Body of pancreas (tissue), 4 donors: ENCODE measurements around the gene LY6G6D. TPM values are rescaled to one million over a fixed set of nuclear protein-coding genes. Genes with fewer than 3 reads are reported as not detected.
"Not testable (repeated sequence)": the region's sequence is repeated elsewhere in the genome, so short reads cannot be mapped to it uniquely, and the experiment has no call there.

Experiments
- ATAC-seq: fragments of 150-250 bp; one replicate; pipeline ENCODE4 v1.9.1; 2016
- DNase-seq, 4 donors: peaks; one replicate each; pipeline ENCODE4 v3.0.0-alpha.2; 2019
- H3K27ac ChIP-seq, 4 donors: fragments of 200-600 bp; sonication (generic); 1 replicate in 3 of 4; 2 replicates in 1 of 4; pipeline versions ENCODE4 v1.5.1 to v1.6.1; 2016 to 2019; ENCODE audit warnings: mild to moderate bottlenecking in 1 of 4, mixed read lengths in 1 of 4, moderate library complexity in 1 of 4
- H3K27me3 ChIP-seq, 2 donors: fragments of 200-600 bp; sonication (generic); one replicate each; pipeline ENCODE4 v1.6.0; 2016; ENCODE audit warnings: mild to moderate bottlenecking in 1 of 2
- H3K36me3 ChIP-seq, 2 donors: fragments of 200-600 bp; sonication (generic); replicated peaks in 1 of 2; 2 replicates each; pipeline ENCODE4 v1.5.1; 2016; ENCODE audit warnings: low read depth in 2 of 2; ENCODE audit not compliant: insufficient read depth in 1 of 2
- H3K4me1 ChIP-seq: fragments of 200-600 bp; sonication (generic); one replicate; pipeline ENCODE4 v1.6.0; 2016
- H3K4me3 ChIP-seq, 2 donors: fragments of 200-600 bp; sonication (generic); 1 replicate in 1 of 2; 2 replicates in 1 of 2; pipeline ENCODE4 v1.5.1; 2016 to 2019
- H3K9me3 ChIP-seq, 3 donors: fragments of 200-600 bp; sonication (generic); 1 replicate in 2 of 3; 2 replicates in 1 of 3; pipeline ENCODE4 v1.5.1; 2016
- POLR2A ChIP-seq, 3 donors: fragments of 450-650 bp; IDR thresholded peaks; one replicate each; pipeline ENCODE4 v1.6.1; 2016; ENCODE audit warnings: antibody characterized with exemption in 3 of 3, mild to moderate bottlenecking in 2 of 3
- WGBS, 2 donors: methylation state at CpG; one replicate each; pipeline ENCODE4 v1.1.5; 2017; 5-methylcytosine and 5-hydroxymethylcytosine counted together
- intact Hi-C: fragments of 100-400 bp; cut with DNase I; formaldehyde crosslinking; loops from one replicate; pipeline ENCODE4 v1.15.1; 2023
- total RNA-seq, 2 donors: library from RNA; depleted of rRNA; stranded (reverse); fragments of >200 nt; gene quantifications; one replicate each; pipeline ENCODE4 v1.1.0, GENCODE V29; 2016
- TF ChIP-seq, protein P1 (sequence below), 7 experiments: fragments of 450-650 bp in 4 of 7; fragments of 200-600 bp in 3 of 7; sonication (generic) in 3 of 7; IDR thresholded peaks; one replicate each; pipeline ENCODE4 v1.5.1; 2016 to 2019; ENCODE audit warnings: antibody characterized with exemption in 7 of 7

The LY6G6D gene
- total RNA-seq, 2 donors from 2014 or later, result not detected

DNA sequence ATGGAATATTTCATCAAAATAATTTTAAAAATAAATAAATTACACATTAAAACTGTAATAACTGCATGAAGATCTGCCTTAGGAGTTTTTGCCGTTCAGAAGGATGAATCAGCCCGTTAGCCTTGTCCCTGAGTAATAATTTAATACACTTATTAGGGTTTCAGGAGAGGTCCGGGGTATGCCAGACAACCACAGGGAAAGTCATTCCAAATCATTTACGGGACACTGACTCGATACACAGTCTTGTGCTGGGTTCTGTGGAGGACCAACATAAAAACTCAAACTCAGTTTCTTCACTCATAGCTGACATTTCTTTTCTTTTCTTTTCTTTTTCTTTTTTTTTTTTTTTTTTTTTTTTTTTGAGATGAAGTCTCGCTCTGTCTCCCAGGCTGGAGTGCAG, 9.2 kb upstream of the LY6G6D start:
- Histone ChIP-seq H3K27ac (no peak overlapping the region), H3K9me3 (no peaks in the 10 kb centered on the region), H3K36me3 (no peaks in the 10 kb centered on the region), H3K4me1 (peaks cover 20% of the 10 kb centered on the region), H3K27me3 (no peaks in the 10 kb centered on the region), H3K4me3 (no peak overlapping the region)
- intact Hi-C loops, result no loop called here
- TF ChIP-seq, protein P1, sequence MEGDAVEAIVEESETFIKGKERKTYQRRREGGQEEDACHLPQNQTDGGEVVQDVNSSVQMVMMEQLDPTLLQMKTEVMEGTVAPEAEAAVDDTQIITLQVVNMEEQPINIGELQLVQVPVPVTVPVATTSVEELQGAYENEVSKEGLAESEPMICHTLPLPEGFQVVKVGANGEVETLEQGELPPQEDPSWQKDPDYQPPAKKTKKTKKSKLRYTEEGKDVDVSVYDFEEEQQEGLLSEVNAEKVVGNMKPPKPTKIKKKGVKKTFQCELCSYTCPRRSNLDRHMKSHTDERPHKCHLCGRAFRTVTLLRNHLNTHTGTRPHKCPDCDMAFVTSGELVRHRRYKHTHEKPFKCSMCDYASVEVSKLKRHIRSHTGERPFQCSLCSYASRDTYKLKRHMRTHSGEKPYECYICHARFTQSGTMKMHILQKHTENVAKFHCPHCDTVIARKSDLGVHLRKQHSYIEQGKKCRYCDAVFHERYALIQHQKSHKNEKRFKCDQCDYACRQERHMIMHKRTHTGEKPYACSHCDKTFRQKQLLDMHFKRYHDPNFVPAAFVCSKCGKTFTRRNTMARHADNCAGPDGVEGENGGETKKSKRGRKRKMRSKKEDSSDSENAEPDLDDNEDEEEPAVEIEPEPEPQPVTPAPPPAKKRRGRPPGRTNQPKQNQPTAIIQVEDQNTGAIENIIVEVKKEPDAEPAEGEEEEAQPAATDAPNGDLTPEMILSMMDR (IDR thresholded peaks at IDR 0.05), result no peak
- TF ChIP-seq POLR2A (IDR thresholded peaks at IDR 0.05), result no peak
- WGBS, 2 donors, result 73 to 81% methylated on average over 6 of the region's 6 CpGs
- ATAC-seq, result no peak
- no peak for DNase-seq

- 29 to 37% methylated on average over 3 of the region's 3 CpGs for WGBS, 2 donors
- no peaks in the 10 kb centered on the region for H3K27me3 ChIP-seq
- intact Hi-C loops, result no loop called here
- no peaks in the 10 kb centered on the region for H3K36me3 ChIP-seq
- no peak within 1 kb of the TSS for H3K27ac ChIP-seq
- peaks cover 13% of the 10 kb centered on the region for H3K4me1 ChIP-seq
- ATAC-seq, result no peak
- no peak for DNase-seq
- TF ChIP-seq, protein P1 (IDR thresholded peaks at IDR 0.05), result no peak
- H3K4me3 ChIP-seq, result no peak within 1 kb of the TSS
- H3K9me3 ChIP-seq, result no peaks in the 10 kb centered on the region
Observed at GRCh38 chr6:31706599-31706998, 8.5 kb upstream of the LY6G6D start, which contains the start of gene LY6G6F. Gene LY6G6F (plus strand): TSS chr6:31706866. CDS start chr6:31706907, 41 bp downstream.

DNA sequence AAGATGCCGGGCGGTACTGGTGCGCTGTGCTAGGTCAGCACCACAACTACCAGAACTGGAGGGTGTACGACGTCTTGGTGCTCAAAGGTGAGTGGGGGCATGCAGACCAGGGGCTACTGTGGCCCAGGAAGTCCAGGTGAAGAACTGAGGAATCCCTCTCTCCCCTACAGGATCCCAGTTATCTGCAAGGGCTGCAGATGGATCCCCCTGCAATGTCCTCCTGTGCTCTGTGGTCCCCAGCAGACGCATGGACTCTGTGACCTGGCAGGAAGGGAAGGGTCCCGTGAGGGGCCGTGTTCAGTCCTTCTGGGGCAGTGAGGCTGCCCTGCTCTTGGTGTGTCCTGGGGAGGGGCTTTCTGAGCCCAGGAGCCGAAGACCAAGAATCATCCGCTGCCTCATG, 7.4 kb upstream of the LY6G6D start:
- WGBS, 2 donors, result 73 to 88% methylated on average over 4 to 10 of the region's 10 CpGs
- TF ChIP-seq, protein P1 (IDR thresholded peaks at IDR 0.05), result no peak
- no peak for TF ChIP-seq POLR2A (IDR thresholded peaks at IDR 0.05)
- no peaks in the 10 kb centered on the region for H3K27me3 ChIP-seq
- DNase-seq (no peak), ATAC-seq (no peak)
- intact Hi-C loops, result no loop called here
- peaks cover 6% of the 10 kb centered on the region for H3K4me1 ChIP-seq
- H3K4me3 ChIP-seq, result no peak overlapping the region
- no peak overlapping the region for H3K27ac ChIP-seq
- H3K9me3 ChIP-seq, result no peaks in the 10 kb centered on the region
- no peaks in the 10 kb centered on the region for H3K36me3 ChIP-seq

GRCh38 chr6:31708224-31708623, 6.9 kb upstream of the LY6G6D start:
- Histone ChIP-seq H3K27ac (no peak overlapping the region), H3K9me3 (no peaks in the 10 kb centered on the region), H3K27me3 (no peaks in the 10 kb centered on the region), H3K4me1 (peaks cover 6% of the 10 kb centered on the region), H3K36me3 (no peaks in the 10 kb centered on the region), H3K4me3 (no peak overlapping the region)
- intact Hi-C loops, result no loop called here
- 78 to 91% methylated on average over 3 of the region's 3 CpGs for WGBS, 2 donors
- no peak for DNase-seq
- no peak for TF ChIP-seq POLR2A (IDR thresholded peaks at IDR 0.05)
- TF ChIP-seq, protein P1 (IDR thresholded peaks at IDR 0.05), result no peak
- ATAC-seq, result no peak

DNA sequence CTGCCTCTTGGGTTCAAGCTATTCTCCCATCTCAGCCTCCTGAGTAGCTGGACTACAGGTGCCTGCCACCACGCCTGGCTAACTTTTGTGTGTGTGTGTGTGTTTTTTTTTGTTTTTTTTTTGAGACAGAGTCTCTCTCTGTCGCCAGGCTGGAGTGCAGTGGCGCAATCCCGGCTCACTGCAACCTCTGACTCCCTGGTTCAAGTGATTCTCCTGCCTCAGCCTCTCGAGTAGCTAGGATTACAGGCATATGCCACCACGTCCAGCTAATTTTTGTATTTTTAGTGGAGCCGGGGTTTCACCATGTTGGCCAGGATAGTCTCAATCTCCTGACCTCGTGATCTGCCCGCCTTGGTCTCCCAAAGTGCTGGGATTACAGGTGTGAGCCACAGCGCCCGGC, 6.0 kb upstream of the LY6G6D start:
- DNase-seq, intact Hi-C loops: not testable (repeated sequence)

More for the DNA sequence above, 6.0 kb upstream of the LY6G6D start:
- H3K4me1 ChIP-seq, H3K27ac ChIP-seq, H3K27me3 ChIP-seq, H3K36me3 ChIP-seq, H3K9me3 ChIP-seq, H3K4me3 ChIP-seq, ATAC-seq: not testable (repeated sequence)
- 72 to 74% methylated on average over 11 of the region's 11 CpGs for WGBS, 2 donors
